Activated T-helper 2 cell treated with anti-CD3 and anti-CD28 coated beads, Interferon-gamma antibody, Interleukin-2, Interleukin-4, amounts not matched to agents 10 μg/mL and 5 μg/mL and 100 μg/mL, durations not matched to agents 14 hours and 24 hours and 36 hours (primary cell): ENCODE results near the gene CHMP4A. TPM values are rescaled to one million over a fixed set of nuclear protein-coding genes. Genes with fewer than 3 reads are reported as not detected.

Experiments
- DNase-seq: peaks from one replicate; pipeline ENCODE4 v3.0.0; 2021; ENCODE audit warnings: low spot score
- H3K27ac Mint-ChIP-seq: one replicate; pipeline ENCODE4 v1.8.0; 2021; ENCODE audit warnings: mixed read lengths
- H3K27me3 Mint-ChIP-seq: one replicate; pipeline ENCODE4 v1.8.0; 2021; ENCODE audit warnings: low read depth, mixed read lengths
- H3K36me3 Mint-ChIP-seq: one replicate; pipeline ENCODE4 v1.8.0; 2021; ENCODE audit warnings: low read depth, mixed read lengths
- H3K4me1 Mint-ChIP-seq: one replicate; pipeline ENCODE4 v1.8.0; 2021; ENCODE audit warnings: low read depth, mixed read lengths
- H3K4me3 Mint-ChIP-seq: one replicate; pipeline ENCODE4 v1.8.0; 2021; ENCODE audit warnings: low read depth, mild to moderate bottlenecking, moderate library complexity, mixed read lengths
- H3K9me3 Mint-ChIP-seq: one replicate; pipeline ENCODE4 v1.8.0; 2021; ENCODE audit warnings: mixed read lengths
- intact Hi-C: fragments of 100-400 bp; cut with micrococcal nuclease; formaldehyde crosslinking; loops from one replicate; pipeline ENCODE4 v1.15.1; 2023
- total RNA-seq: library from RNA; stranded (reverse); gene quantifications from 2 replicates; pipeline ENCODE4 v1.2.3, GENCODE V29; 2022

The CHMP4A gene
- total RNA-seq, 1 donor from 2014 or later = 80.0 TPM

DNA sequence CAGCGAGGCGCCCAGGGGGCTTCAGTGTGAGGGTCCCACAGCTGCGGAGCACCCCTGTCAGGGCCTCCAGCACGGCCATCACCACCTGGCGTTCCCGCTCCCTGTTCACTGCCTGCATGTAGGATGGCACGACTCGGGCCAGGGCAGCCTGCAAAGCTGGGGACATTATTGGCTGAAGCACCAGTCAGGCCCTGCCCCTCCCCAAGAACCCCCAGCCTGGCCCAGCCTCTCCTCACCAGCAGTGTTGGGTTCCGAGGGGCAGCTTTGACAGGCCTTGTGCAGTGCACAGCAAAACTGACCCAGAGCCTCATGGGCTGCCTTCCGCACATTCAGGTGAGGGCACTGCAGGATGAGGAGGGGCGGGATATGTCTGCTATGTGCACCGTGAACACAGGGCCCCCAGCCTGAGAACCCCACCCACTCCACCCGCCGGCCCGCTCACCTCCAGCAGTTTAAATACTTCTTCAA is 30.2 kb downstream of the CHMP4A start:
- Mint-ChIP-seq H3K4me3 (no peak overlapping the region), H3K27ac (no peak overlapping the region), H3K27me3 (no peaks in the 10 kb centered on the region), H3K4me1 (peaks cover 6% of the 10 kb centered on the region), H3K36me3 (peaks cover 80% of the 10 kb centered on the region), H3K9me3 (no peaks in the 10 kb centered on the region)
- DNase-seq = no peak
- intact Hi-C loops = no loop called here

DNA sequence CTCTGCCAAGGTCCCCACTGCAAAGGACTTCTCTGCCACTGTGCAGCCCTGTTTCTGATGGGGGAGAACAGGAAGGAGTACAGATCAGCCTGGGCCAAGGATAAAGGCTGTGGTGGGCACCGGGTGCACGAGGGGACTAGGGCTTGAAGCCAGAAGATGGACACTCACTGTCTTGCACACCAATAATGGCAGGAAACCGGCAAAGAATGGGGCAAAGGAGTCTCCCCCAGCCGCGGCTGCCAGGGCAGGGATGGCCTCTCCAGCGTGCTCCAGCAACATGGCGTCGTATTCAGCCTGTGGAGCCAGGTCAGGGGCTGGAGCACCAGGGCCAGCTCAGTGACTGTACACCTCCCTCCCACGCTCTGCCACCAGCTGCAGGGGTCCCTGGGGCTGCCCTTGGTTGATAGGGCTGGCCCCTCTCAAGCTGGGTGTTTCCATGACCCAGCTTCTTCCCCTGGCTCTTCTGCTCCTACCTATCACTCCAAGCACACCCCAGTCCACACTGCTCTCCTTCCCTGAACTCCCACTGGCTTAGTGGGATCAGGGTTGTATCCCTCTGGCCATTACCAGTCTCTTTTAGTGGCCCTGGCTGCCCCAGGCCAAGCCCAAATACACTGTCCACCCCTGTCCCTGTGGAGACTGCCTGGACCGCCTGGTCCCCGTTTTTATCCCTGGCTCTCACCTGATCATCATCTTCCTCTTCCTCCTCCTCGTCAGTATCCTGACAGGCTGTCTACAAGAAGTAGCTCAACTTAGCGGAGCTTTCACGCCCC is 31.0 kb downstream of the CHMP4A start:
- Mint-ChIP-seq H3K27me3 (no peaks in the 10 kb centered on the region), H3K9me3 (no peaks in the 10 kb centered on the region), H3K36me3 (peaks cover 80% of the 10 kb centered on the region), H3K27ac (no peak overlapping the region), H3K4me3 (no peak overlapping the region), H3K4me1 (peaks cover 4% of the 10 kb centered on the region)
- intact Hi-C loops = no loop called here
- DNase-seq = no peak

DNA sequence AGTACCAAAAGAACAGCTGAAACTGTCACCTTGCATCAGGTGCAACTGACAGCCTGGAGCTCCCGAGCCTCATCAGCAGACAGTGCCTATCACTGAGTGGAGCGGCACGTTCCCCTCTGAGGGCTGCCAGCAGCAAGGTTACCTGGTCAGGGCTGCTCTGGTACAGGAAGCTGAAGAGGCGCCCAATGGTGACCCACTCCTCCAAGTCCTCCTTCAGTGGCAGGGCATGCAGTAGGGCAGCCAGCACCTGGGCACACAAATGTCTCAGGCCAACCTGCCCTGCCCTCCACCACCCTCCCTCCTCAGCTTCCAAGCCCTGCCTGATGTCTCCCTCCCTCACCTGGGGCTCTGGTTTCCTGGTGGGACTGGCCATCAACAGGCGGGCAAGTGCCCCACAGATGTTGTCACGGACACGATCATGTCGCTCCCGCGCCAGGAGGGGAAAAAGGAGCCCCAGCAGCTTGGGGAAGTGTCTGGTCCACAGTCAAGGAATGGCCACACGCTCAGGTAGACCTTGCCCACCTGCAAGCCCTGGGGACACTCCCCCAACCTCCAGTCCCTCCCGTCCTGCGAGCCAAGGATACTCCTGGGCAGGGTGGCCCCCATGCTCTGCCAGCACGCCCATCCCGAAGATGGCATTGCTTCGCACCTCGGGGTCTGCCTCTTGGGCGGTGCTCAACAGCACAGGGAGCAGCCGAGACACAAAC is 31.8 kb downstream of the CHMP4A start:
- peaks cover 82% of the 10 kb centered on the region for H3K36me3 Mint-ChIP-seq
- intact Hi-C loops = no loop called here

DNA sequence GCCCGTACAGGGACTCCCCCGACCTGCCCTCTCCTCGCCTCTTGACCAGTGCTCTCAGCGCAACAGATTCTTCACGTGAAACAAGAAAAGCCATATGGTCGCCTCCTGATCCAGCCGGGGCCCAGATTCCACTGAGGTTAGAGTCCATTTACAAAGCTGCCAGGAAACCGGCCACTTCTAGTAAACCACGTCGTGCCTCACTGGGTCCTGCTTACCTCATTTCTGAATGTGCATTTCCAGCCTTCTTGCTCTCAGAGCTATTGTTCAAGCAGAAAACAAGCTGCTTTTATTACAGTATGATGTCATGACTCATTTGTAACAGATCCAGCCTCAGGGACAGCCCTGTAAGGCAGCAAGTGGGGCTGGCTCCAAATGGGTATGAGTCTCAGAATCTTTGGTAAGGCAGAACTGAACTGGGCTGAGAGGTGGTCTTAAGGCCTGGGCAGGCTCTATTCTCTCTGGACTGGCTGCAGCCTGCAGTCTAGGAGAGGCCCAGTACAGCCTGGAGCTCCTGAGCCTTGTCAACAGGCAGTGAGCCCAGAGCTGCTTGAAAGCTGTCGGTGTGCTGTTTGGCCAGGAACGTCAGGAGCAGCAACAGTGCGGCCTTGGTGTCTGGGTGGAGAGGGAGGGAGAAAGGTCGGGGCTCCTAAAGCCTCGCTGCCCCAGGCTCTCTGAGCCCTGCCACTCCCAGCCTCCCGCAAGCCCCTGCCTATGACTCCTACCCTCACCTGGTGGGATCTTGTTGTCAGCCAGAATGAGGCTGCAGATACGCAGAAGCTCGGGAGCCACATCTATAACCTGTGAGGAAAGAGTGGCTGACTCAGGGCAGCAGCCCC is 33.1 kb downstream of the CHMP4A start:
- Mint-ChIP-seq H3K9me3 (no peaks in the 10 kb centered on the region), H3K27me3 (no peaks in the 10 kb centered on the region), H3K27ac (no peak overlapping the region), H3K4me1 (peaks cover under 1% of the 10 kb centered on the region), H3K4me3 (no peak overlapping the region), H3K36me3 (peaks cover 73% of the 10 kb centered on the region)
- DNase-seq = no peak
- intact Hi-C loops = no loop called here

More for the DNA sequence above, 31.8 kb downstream of the CHMP4A start:
- no peak for DNase-seq
- H3K4me3 Mint-ChIP-seq = no peak overlapping the region
- H3K4me1 Mint-ChIP-seq = no peaks in the 10 kb centered on the region
- H3K9me3 Mint-ChIP-seq = no peaks in the 10 kb centered on the region
- H3K27ac Mint-ChIP-seq = no peak overlapping the region
- H3K27me3 Mint-ChIP-seq = no peaks in the 10 kb centered on the region

DNA sequence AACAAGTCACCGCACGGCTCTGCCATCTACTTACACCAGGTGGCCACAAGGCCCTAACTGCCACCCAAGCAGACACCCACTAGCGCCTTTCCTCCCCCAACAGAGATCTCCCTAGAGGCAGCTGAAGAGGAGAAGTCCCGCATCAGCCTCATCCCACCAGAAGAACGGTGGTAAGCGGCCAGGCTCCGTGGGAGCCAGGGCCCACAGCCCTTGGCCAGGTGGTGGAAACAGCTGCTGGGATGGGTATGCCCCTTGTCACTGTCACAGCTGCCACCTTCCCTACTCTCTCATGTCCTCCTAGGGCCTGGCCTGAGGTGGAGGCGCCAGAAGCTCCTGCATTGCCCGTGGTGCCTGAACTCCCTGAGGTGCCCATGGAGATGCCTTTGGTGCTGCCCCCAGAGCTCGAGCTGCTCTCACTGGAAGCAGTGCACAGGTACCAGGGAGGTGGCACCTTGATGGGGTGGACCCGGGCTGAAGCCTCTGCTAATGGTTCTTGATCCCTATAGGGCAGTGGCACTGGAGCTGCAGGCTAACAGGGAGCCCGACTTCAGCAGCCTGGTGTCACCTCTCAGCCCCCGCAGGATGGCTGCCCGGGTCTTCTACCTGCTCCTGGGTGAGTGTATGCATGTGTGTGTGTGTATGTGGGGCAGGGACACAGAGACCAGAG is 33.9 kb downstream of the CHMP4A start:
- intact Hi-C loops = no loop called here
- Mint-ChIP-seq H3K27ac (no peak overlapping the region), H3K4me3 (no peak overlapping the region), H3K27me3 (no peaks in the 10 kb centered on the region), H3K4me1 (peaks cover 4% of the 10 kb centered on the region), H3K9me3 (no peaks in the 10 kb centered on the region), H3K36me3 (peaks cover 75% of the 10 kb centered on the region)
- DNase-seq = no peak

DNA sequence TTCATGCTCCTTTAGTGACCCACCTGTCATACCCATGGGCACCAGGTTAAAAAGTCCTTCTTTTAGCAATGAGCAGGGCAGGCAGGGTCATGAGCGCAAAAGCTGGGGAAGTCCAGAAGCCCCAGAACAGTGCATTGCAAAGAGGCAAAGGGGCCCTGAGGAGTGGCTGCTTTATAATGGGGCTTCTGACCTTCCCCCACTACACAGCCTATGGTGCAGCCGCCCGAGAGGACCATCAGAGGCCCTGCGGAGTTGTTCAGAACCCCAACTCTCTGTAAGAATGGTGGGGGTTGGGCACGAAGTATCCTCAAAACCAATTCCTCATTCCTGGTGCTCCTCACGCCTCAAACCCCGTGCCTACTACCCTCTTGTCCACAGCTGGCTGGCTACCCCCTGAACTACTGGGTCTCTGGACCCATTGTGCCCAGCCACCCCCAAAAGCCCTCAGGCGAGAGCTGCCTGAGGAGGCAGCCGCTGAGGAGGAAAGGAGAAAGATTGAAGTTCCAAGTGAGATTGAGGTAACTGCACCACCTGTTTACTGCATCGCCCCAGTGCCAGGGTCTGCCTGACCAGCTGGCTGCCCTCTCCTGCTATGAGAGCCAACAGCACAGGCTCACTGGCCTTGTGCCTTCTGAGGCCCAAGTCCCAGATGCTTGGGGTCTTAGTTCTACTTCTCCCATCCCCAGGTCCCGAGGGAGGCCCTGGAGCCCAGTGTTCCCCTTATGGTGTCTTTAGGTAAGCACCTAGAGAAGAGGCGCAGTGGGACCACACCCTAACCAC is 34.7 kb downstream of the CHMP4A start:
- Mint-ChIP-seq H3K27ac (no peak overlapping the region), H3K9me3 (no peaks in the 10 kb centered on the region), H3K36me3 (peaks cover 73% of the 10 kb centered on the region), H3K4me1 (peaks cover 4% of the 10 kb centered on the region), H3K27me3 (no peaks in the 10 kb centered on the region), H3K4me3 (no peak overlapping the region)
- intact Hi-C loops = no loop called here
- DNase-seq = no peak

DNA sequence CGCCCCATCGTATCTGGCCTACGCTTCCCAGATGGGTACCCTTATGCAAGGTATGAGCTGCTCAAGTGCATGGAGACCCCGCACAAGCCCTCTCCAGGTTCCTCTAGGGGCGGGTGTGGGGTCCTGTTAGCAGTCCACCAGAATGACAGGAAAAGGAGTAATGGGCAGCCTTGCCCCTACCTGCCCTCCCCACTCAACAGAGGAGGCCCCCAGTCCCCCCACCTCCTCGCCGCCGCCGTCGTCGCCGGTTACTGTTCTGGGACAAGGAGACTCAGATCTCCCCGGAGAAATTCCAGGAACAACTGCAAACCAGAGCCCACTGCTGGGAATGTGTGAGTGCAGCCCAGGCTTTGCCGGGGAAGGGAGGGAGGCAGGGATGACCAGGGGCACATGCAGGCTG is 35.4 kb downstream of the CHMP4A start:
- H3K36me3 Mint-ChIP-seq = peaks cover 73% of the 10 kb centered on the region

DNA sequence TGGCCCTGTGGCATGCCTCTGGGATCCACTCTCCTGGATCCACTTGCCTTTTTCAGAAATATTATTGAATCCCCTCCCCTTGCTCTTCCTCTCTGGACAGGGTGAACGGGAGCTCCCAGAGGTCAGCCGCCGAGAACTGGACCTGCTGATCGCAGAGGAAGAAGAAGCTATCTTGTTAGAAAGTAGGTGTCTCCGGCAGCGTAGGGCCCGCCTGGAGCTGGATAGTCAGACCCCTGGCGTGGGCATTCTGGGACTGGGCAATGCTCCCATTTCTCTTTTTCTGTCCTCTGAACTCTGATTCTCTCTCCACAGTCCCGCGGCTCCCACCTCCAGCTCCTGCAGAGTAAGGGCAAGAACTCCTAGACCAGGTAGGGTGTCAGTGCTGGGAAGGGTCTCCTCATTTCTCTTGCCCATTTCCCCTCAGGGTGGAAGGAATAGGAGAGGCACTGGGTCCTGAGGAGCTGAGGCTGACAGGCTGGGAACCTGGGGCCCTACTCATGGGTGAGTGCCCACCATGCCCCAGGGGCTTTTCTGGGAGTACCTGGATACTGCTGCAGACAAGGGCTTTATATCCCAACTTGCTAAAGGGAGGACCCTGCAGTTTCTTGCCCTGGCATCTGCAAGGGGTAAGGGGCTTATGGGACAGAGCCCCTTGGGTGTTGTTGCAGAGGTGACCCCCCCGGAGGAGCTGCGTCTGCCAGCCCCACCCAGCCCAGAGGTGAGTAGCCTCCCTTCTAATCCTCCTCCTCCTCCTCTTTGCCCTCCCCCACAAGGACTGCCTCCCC is 36.1 kb downstream of the CHMP4A start:
- DNase-seq = no peak
- H3K36me3 Mint-ChIP-seq = peaks cover 70% of the 10 kb centered on the region
- peaks cover 6% of the 10 kb centered on the region for H3K4me1 Mint-ChIP-seq
- intact Hi-C loops = no loop called here
- H3K27ac Mint-ChIP-seq = no peak overlapping the region
- no peaks in the 10 kb centered on the region for H3K9me3 Mint-ChIP-seq
- H3K4me3 Mint-ChIP-seq = no peak overlapping the region
- H3K27me3 Mint-ChIP-seq = no peaks in the 10 kb centered on the region

More for the DNA sequence above, 35.4 kb downstream of the CHMP4A start:
- no peak overlapping the region for H3K27ac Mint-ChIP-seq
- intact Hi-C loops = no loop called here
- H3K27me3 Mint-ChIP-seq = no peaks in the 10 kb centered on the region
- no peak overlapping the region for H3K4me3 Mint-ChIP-seq
- H3K9me3 Mint-ChIP-seq = no peaks in the 10 kb centered on the region
- H3K4me1 Mint-ChIP-seq = peaks cover 6% of the 10 kb centered on the region
- no peak for DNase-seq

DNA sequence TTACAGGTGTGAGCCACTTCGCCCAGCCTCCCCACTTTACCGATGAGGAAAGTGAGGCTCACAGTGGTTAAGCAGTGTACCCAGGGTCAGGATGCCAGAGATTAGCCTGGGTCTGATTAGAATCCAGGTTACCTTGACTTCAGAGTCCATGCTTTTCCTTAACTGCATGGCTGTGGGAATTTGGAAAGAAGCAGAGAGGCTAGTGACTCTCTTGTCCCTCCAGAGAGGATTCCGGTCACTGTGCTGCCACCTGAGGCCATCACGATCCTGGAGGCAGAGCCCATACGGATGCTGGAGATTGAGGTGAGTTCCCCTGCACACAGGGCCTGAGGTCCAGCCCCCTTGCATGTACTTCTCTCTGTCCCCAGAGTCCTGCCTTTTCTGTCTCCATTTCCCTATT is 36.7 kb downstream of the CHMP4A start:
- no peak overlapping the region for H3K27ac Mint-ChIP-seq
- H3K27me3 Mint-ChIP-seq = no peaks in the 10 kb centered on the region

DNA sequence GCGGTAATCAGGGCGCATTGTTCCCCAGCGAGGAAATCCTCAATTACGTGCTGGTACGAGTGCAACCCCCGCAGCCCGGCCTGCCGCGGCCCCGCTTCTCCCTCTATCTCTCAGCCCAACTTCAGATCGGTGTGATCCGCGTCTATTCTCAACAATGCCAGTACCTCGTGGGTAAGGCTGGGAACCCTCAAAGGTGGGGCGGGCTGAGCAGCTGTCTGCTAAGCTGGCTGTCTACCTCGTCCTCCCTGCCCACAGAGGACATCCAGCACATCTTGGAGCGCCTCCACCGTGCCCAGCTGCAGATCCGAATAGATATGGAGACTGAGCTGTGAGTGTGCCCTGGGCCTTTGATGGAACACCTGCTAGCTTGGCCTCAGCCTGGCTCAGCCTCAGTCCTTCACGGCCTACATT is 40.4 kb downstream of the CHMP4A start:
- no peak for DNase-seq
- intact Hi-C loops = no loop called here
- H3K27ac Mint-ChIP-seq = no peak overlapping the region
- H3K27me3 Mint-ChIP-seq = no peaks in the 10 kb centered on the region
- H3K4me3 Mint-ChIP-seq = no peak overlapping the region
- H3K36me3 Mint-ChIP-seq = peaks cover 69% of the 10 kb centered on the region
- peaks cover 21% of the 10 kb centered on the region for H3K4me1 Mint-ChIP-seq
- H3K9me3 Mint-ChIP-seq = no peaks in the 10 kb centered on the region

More for the DNA sequence above, 36.7 kb downstream of the CHMP4A start:
- Mint-ChIP-seq H3K36me3 (peaks cover 67% of the 10 kb centered on the region), H3K9me3 (no peaks in the 10 kb centered on the region), H3K4me1 (peaks cover 7% of the 10 kb centered on the region), H3K4me3 (no peak overlapping the region)
- intact Hi-C loops = no loop called here
- DNase-seq = no peak

DNA sequence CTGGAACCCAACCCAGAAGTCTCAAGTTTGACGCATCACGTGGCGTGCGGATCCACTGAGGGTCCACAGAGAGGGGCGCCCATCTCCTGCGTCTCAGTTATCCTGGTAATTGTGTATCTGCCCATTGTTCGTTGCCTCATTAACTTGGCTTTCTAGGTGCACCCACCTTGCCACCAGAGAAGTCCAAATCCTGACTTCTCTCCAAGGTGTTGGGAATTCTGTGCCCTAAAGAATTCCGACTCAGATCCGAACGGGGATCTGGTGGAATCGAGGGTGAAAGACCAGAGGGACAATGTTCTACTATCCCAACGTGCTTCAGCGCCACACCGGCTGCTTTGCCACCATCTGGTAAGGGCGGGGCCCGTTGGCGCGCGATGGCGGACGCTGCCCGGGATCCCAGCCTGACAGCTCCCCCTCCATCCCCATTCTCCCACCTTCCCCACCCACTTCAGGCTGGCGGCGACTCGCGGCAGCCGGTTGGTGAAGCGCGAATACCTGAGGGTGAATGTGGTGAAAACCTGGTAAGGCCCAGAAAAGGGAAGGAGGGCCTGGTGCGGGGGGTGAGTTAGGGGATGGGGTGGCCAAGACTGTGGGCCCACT is 40.9 kb downstream of the CHMP4A start:
- Mint-ChIP-seq H3K27me3 (no peaks in the 10 kb centered on the region), H3K9me3 (no peaks in the 10 kb centered on the region), H3K4me3 (peak overlapping the region; percentile 60), H3K36me3 (peaks cover 70% of the 10 kb centered on the region), H3K27ac (no peak overlapping the region), H3K4me1 (peaks cover 24% of the 10 kb centered on the region)
- intact Hi-C loops = no loop called here
- DNase-seq = no peak
